Mucosa of stomach (tissue), 1 donor: ENCODE results near the gene HEYL.
"Not testable (repeated sequence)": the region's sequence is repeated elsewhere in the genome, so short reads cannot be mapped to it uniquely, and the experiment has no call there.

ENCODE experiments used
- H3K27me3 ChIP-seq: one replicate; pipeline ENCODE4 v1.7.0; 2013; ENCODE audit warnings: mild to moderate bottlenecking, low read length; ENCODE audit not compliant: control insufficient read depth, insufficient read depth
- H3K36me3 ChIP-seq: one replicate; pipeline ENCODE4 v1.7.0; 2013; ENCODE audit warnings: low read length; ENCODE audit not compliant: control insufficient read depth, insufficient read depth
- H3K4me1 ChIP-seq: one replicate; pipeline ENCODE4 v1.7.0; 2013; ENCODE audit warnings: mild to moderate bottlenecking, low read length; ENCODE audit not compliant: control insufficient read depth, insufficient read depth
- H3K4me3 ChIP-seq: one replicate; pipeline ENCODE4 v1.7.0; 2013; ENCODE audit warnings: low read length
- H3K9ac ChIP-seq: one replicate; pipeline ENCODE4 v1.7.0; 2013; ENCODE audit warnings: mild to moderate bottlenecking, low read length, moderate library complexity
- H3K9me3 ChIP-seq: one replicate; pipeline ENCODE4 v1.7.0; 2013; ENCODE audit warnings: mild to moderate bottlenecking, low read length, moderate library complexity; ENCODE audit not compliant: control insufficient read depth
- donor health status: Pancreatic carcinoma.

HEYL gene

GRCh38 chr1:39617488-39618049 is 21.9 kb downstream of the HEYL start:
- H3K27me3 ChIP-seq, result no peaks in the 10 kb centered on the region
- H3K9me3 ChIP-seq, result no peaks in the 10 kb centered on the region
- no peak overlapping the region for H3K4me3 ChIP-seq
- H3K36me3 ChIP-seq, result no peaks in the 10 kb centered on the region
- no peaks in the 10 kb centered on the region for H3K4me1 ChIP-seq
- H3K9ac ChIP-seq, result no peak overlapping the region

- Histone ChIP-seq H3K9me3 (no peaks in the 10 kb centered on the region), H3K36me3 (no peaks in the 10 kb centered on the region), H3K4me1 (no peaks in the 10 kb centered on the region), H3K4me3 (no peak overlapping the region), H3K9ac (no peak overlapping the region), H3K27me3 (no peaks in the 10 kb centered on the region)
Measured at GRCh38 chr1:39615086-39615673, 24.3 kb downstream of the HEYL start.

GRCh38 chr1:39614488-39614887 is 25.0 kb downstream of the HEYL start:
- H3K9ac ChIP-seq, result no peak overlapping the region
- H3K4me3 ChIP-seq, result no peak overlapping the region
- H3K9me3 ChIP-seq, result no peaks in the 10 kb centered on the region
- H3K36me3 ChIP-seq, result no peaks in the 10 kb centered on the region
- H3K27me3 ChIP-seq, result peaks cover 4% of the 10 kb centered on the region
- no peaks in the 10 kb centered on the region for H3K4me1 ChIP-seq

- Histone ChIP-seq H3K4me3 (no peak overlapping the region), H3K36me3 (no peaks in the 10 kb centered on the region), H3K27me3 (peaks cover 13% of the 10 kb centered on the region), H3K9me3 (no peaks in the 10 kb centered on the region), H3K9ac (no peak overlapping the region), H3K4me1 (no peaks in the 10 kb centered on the region)
Measured at GRCh38 chr1:39613250-39613649, 26.2 kb downstream of the HEYL start.

- Histone ChIP-seq H3K9ac (no peak overlapping the region), H3K9me3 (no peaks in the 10 kb centered on the region), H3K4me1 (no peaks in the 10 kb centered on the region), H3K4me3 (no peak overlapping the region), H3K27me3 (peaks cover 13% of the 10 kb centered on the region), H3K36me3 (no peaks in the 10 kb centered on the region)
Measured at GRCh38 chr1:39609618-39610331, 29.7 kb downstream of the HEYL start.

- Histone ChIP-seq H3K36me3 (no peaks in the 10 kb centered on the region), H3K9ac (no peak overlapping the region), H3K4me1 (no peaks in the 10 kb centered on the region), H3K4me3 (no peak overlapping the region), H3K27me3 (peaks cover 13% of the 10 kb centered on the region), H3K9me3 (no peaks in the 10 kb centered on the region)
Measured at GRCh38 chr1:39608921-39609320, 30.5 kb downstream of the HEYL start.

- H3K36me3 ChIP-seq, H3K4me3 ChIP-seq, H3K9ac ChIP-seq, H3K4me1 ChIP-seq, H3K9me3 ChIP-seq, H3K27me3 ChIP-seq: not testable (repeated sequence)
Measured at GRCh38 chr1:39603677-39604076, 35.8 kb downstream of the HEYL start.

GRCh38 chr1:39601667-39602255 is 37.7 kb downstream of the HEYL start:
- H3K4me1 ChIP-seq, H3K4me3 ChIP-seq, H3K9ac ChIP-seq, H3K9me3 ChIP-seq, H3K36me3 ChIP-seq, H3K27me3 ChIP-seq: not testable (repeated sequence)

GRCh38 chr1:39596163-39596562 is 43.3 kb downstream of the HEYL start:
- H3K27me3 ChIP-seq, result peaks cover 8% of the 10 kb centered on the region
- H3K9ac ChIP-seq, result no peak overlapping the region
- no peaks in the 10 kb centered on the region for H3K36me3 ChIP-seq
- no peaks in the 10 kb centered on the region for H3K4me1 ChIP-seq
- no peak overlapping the region for H3K4me3 ChIP-seq
- H3K9me3 ChIP-seq, result no peaks in the 10 kb centered on the region

GRCh38 chr1:39593386-39593785 is 46.1 kb downstream of the HEYL start:
- H3K36me3 ChIP-seq, result no peaks in the 10 kb centered on the region
- H3K4me1 ChIP-seq, result no peaks in the 10 kb centered on the region
- H3K9me3 ChIP-seq, result no peaks in the 10 kb centered on the region
- no peak overlapping the region for H3K4me3 ChIP-seq
- peaks cover 8% of the 10 kb centered on the region for H3K27me3 ChIP-seq
- no peak overlapping the region for H3K9ac ChIP-seq

- Histone ChIP-seq H3K9ac (no peak overlapping the region), H3K4me3 (no peak overlapping the region), H3K4me1 (no peaks in the 10 kb centered on the region), H3K27me3 (peaks cover 8% of the 10 kb centered on the region), H3K36me3 (no peaks in the 10 kb centered on the region), H3K9me3 (no peaks in the 10 kb centered on the region)
Measured at GRCh38 chr1:39592069-39592468, 47.4 kb downstream of the HEYL start.

- no peak overlapping the region for H3K9ac ChIP-seq
- peaks cover 4% of the 10 kb centered on the region for H3K27me3 ChIP-seq
- no peaks in the 10 kb centered on the region for H3K4me1 ChIP-seq
- H3K4me3 ChIP-seq, result no peak overlapping the region
- no peaks in the 10 kb centered on the region for H3K36me3 ChIP-seq
- H3K9me3 ChIP-seq, result no peaks in the 10 kb centered on the region
Measured at GRCh38 chr1:39590546-39590945, 48.9 kb downstream of the HEYL start.
